PC-9 (cell line): ENCODE measurements around the gene ZRANB2. TPM values are rescaled to one million over a fixed set of nuclear protein-coding genes. Genes with fewer than 3 reads are reported as not detected.

Source experiments
- BruUV-seq: library from RNA; stranded (reverse); fragments of 400-500 nt; replicated peaks from 2 replicates; lab custom pipeline; 2021; lab: Mats Ljungman, UMichigan
- CTCF ChIA-PET: fragments of 300-600 bp; sonication (Branson Sonifier 250); formaldehyde crosslinking; loops from one replicate; lab custom pipeline; 2022; ENCODE audit warnings: antibody characterized with exemption; lab: Charles Lee
- POLR2A ChIA-PET: fragments of 300-600 bp; sonication (Branson Sonifier 250); formaldehyde crosslinking; loops from one replicate; lab custom pipeline; 2022; ENCODE audit warnings: antibody characterized with exemption; ENCODE audit not compliant: unreplicated experiment; lab: Charles Lee
- DNase-seq, 2 experiments: peaks; one replicate each; pipeline versions ENCODE4 v3.0.0 to v3.0.0-alpha.2; 2015 to 2022; ENCODE audit warnings: mixed read lengths in 1 of 2
- H2AFZ ChIP-seq: fragments of 200-600 bp; sonication (generic); 2 replicates; pipeline ENCODE4 v1.8.1; 2017; ENCODE audit warnings: antibody characterized with exemption
- H3F3A ChIP-seq: fragments of 200-600 bp; sonication (generic); 2 replicates; pipeline ENCODE4 v1.8.1; 2017; ENCODE audit warnings: antibody characterized with exemption, mild to moderate bottlenecking, low read depth; ENCODE audit not compliant: insufficient read depth
- H3K27ac ChIP-seq: fragments of 200-600 bp; sonication (generic); 2 replicates; pipeline ENCODE4 v1.6.1; 2016; ENCODE audit warnings: mixed run types
- H3K27me3 ChIP-seq: fragments of 200-600 bp; sonication (generic); 2 replicates; pipeline ENCODE4 v1.6.1; 2016; ENCODE audit warnings: low read depth, mixed run types; ENCODE audit not compliant: insufficient read depth
- H3K36me3 ChIP-seq: fragments of 200-600 bp; sonication (generic); 2 replicates; pipeline ENCODE4 v1.6.1; 2016; ENCODE audit warnings: low read depth, mixed run types
- H3K4me1 ChIP-seq: fragments of 200-600 bp; sonication (generic); replicated peaks from 2 replicates; pipeline ENCODE4 v1.6.1; 2016; ENCODE audit warnings: mixed run types; ENCODE audit not compliant: insufficient read depth
- H3K4me2 ChIP-seq: fragments of 200-600 bp; sonication (generic); 2 replicates; pipeline ENCODE4 v1.6.1; 2017; ENCODE audit warnings: mixed run types
- H3K4me3 ChIP-seq: fragments of 200-600 bp; sonication (generic); 2 replicates; pipeline ENCODE4 v1.6.1; 2016; ENCODE audit warnings: mixed run types
- H3K79me2 ChIP-seq: fragments of 200-600 bp; sonication (generic); 2 replicates; pipeline ENCODE4 v1.6.1; 2017; ENCODE audit warnings: low read depth, mixed run types
- H3K9me2 ChIP-seq: fragments of 200-600 bp; sonication (generic); 2 replicates; pipeline ENCODE4 v1.8.1; 2017; ENCODE audit warnings: mild to moderate bottlenecking; ENCODE audit not compliant: insufficient read depth
- H3K9me3 ChIP-seq: fragments of 200-600 bp; sonication (generic); 2 replicates; pipeline ENCODE4 v1.8.1; 2016; ENCODE audit warnings: low read depth; ENCODE audit not compliant: insufficient read depth
- H4K20me1 ChIP-seq: fragments of 200-600 bp; sonication (generic); 2 replicates; pipeline ENCODE4 v1.8.1; 2017; ENCODE audit not compliant: insufficient read depth
- CTCF ChIP-seq: fragments of 200-600 bp; sonication (generic); conservative IDR thresholded peaks from 2 replicates; pipeline ENCODE4 v1.6.1; 2017; ENCODE audit warnings: mixed run types, antibody characterized with exemption, mild to moderate bottlenecking, moderate library complexity
- EZH2 ChIP-seq: fragments of 200-600 bp; sonication (generic); IDR thresholded peaks from 2 replicates; pipeline ENCODE4 v1.8.0; 2017; ENCODE audit warnings: antibody characterized with exemption, low read depth
- intact Hi-C: fragments of 100-400 bp; cut with micrococcal nuclease; formaldehyde crosslinking; loops from one replicate; pipeline ENCODE4 v1.10.0; 2022; ENCODE audit not compliant: unreplicated experiment
- total RNA-seq: library from RNA; stranded (reverse); gene quantifications from 2 replicates; pipeline ENCODE4 v1.2.3, GENCODE V29; 2021

The ZRANB2 gene
- total RNA-seq, 1 experiment from 2014 or later: 79.6 TPM

- Histone ChIP-seq H3K27me3 (no peaks in the 10 kb centered on the region), H2AFZ (no peak overlapping the region), H3F3A (peaks cover 23% of the 10 kb centered on the region; the same call in 1 of the 2 replicates), H3K27ac (no peak overlapping the region), H3K36me3 (no peaks in the 10 kb centered on the region), H4K20me1 (0 out of 2 replicates have a peak, but pooled peaks cover 5% of the 10 kb centered on the region), H3K4me2 (no peak overlapping the region), H3K4me1 (no peaks in the 10 kb centered on the region), H3K9me2 (no peaks in the 10 kb centered on the region), H3K4me3 (no peak overlapping the region), H3K79me2 (no peaks in the 10 kb centered on the region), H3K9me3 (no peaks in the 10 kb centered on the region)
- intact Hi-C loops: loop anchor here (5.0 kb wide), 2 partner anchors 366 to 1156 kb away; no protein-coding TSS in a partner anchor
- TF ChIP-seq EZH2 (no peak), CTCF (no peak)
- ChIA-PET POLR2A (no interaction called here), CTCF (no interaction called here)
- no peak for DNase-seq
- BruUV-seq: no TSS peak
Observed at GRCh38 chr1:71053758-71054157, 27.1 kb downstream of the ZRANB2 start.

- Histone ChIP-seq H3K27ac (no peak overlapping the region), H2AFZ (no peak overlapping the region), H3K36me3 (no peaks in the 10 kb centered on the region), H3K4me1 (no peaks in the 10 kb centered on the region), H3K4me3 (no peak overlapping the region), H3K9me2 (no peaks in the 10 kb centered on the region), H3K9me3 (no peaks in the 10 kb centered on the region), H4K20me1 (0 out of 2 replicates have a peak, but pooled peaks cover 5% of the 10 kb centered on the region), H3K4me2 (no peak overlapping the region), H3K79me2 (no peaks in the 10 kb centered on the region), H3F3A (peaks cover 23% of the 10 kb centered on the region; the same call in 1 of the 2 replicates), H3K27me3 (no peaks in the 10 kb centered on the region)
- DNase-seq: no peak
- ChIA-PET POLR2A (no interaction called here), CTCF (no interaction called here)
- no peak for TF ChIP-seq CTCF
- TF ChIP-seq EZH2: no peak
- intact Hi-C loops: loop anchor here (5.0 kb wide), 2 partner anchors 366 to 1156 kb away; no protein-coding TSS in a partner anchor
- BruUV-seq: no TSS peak
Observed at GRCh38 chr1:71053146-71053545, 27.7 kb downstream of the ZRANB2 start.

GRCh38 chr1:71049951-71050598 lies 30.8 kb downstream of the ZRANB2 start:
- POLR2A ChIA-PET: no interaction called here
- no peaks in the 10 kb centered on the region for H3K27me3 ChIP-seq
- BruUV-seq: no TSS peak
- no peaks in the 10 kb centered on the region for H3K9me3 ChIP-seq
- no peak overlapping the region for H3K27ac ChIP-seq
- intact Hi-C loops: loop anchor here (1.0 to 5.0 kb wide), 3 partner anchors 363 to 1153 kb away; no protein-coding TSS in a partner anchor
- DNase-seq: peak; percentile 16 to 48
- TF ChIP-seq EZH2 (no peak), CTCF (peak; percentile 91)
- CTCF ChIA-PET: interaction anchor here (0.6 kb wide), 2 partner anchors 65 to 522 kb away, joined by 3 read pairs; no protein-coding TSS in a partner anchor
- H3K36me3 ChIP-seq: no peaks in the 10 kb centered on the region
- no peaks in the 10 kb centered on the region for H4K20me1 ChIP-seq
- no peak overlapping the region for H3K4me3 ChIP-seq
- no peaks in the 10 kb centered on the region for H3K79me2 ChIP-seq
- no peak overlapping the region for H2AFZ ChIP-seq
- H3K4me2 ChIP-seq: no peak overlapping the region
- H3K4me1 ChIP-seq: no peaks in the 10 kb centered on the region
- peaks cover 4% of the 10 kb centered on the region; the same call in 1 of the 2 replicates for H3F3A ChIP-seq
- no peaks in the 10 kb centered on the region for H3K9me2 ChIP-seq
